ENCODE data around the gene IRAK2.
A peak's percentile ranks its signal among the peaks of the same experiment; 100 is the strongest.
"Not testable (repeated sequence)": the region's sequence is repeated elsewhere in the genome, so short reads cannot be mapped to it uniquely, and the experiment has no call there.

IRAK2 gene

DNA sequence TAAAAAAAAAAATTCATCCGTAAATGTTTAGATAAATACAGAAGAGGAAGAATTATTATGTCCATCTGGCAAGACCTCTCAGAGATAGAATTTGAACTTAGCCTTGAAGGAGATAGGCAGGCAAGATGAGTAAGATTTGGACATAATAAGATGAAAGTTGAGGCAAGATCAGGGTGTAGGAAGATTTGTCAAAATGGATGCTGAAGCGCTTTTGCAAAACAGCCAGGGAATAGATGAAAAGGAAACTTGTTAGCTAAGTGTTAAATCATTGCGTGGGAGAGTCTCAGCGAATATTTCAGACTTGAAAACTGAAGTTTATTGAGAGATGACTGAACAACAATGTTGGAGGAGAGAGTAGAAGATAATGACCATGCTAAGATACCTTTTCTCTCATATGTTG, 42.0 kb upstream of the IRAK2 start:
- Histone ChIP-seq H3K4me2 (ENCODE audit: insufficient read depth, low read length) (no peak overlapping the region), H4K20me1 (ENCODE audit: insufficient read depth, low read length) (peaks cover 14% of the 10 kb centered on the region; the same call in 1 of the 2 replicates), H3K9ac (ENCODE audit: low read depth, low read length) (no peak overlapping the region), H3K4me1 (ENCODE audit: insufficient read depth, low read length) (peaks cover 8% of the 10 kb centered on the region; the same call in 1 of the 2 replicates), H3K79me2 (ENCODE audit: insufficient read depth, low read length) (peaks cover 64% of the 10 kb centered on the region), H3K36me3 (ENCODE audit: insufficient read depth, low read length) (peaks cover 60% of the 10 kb centered on the region), H2AFZ (ENCODE audit: low read depth, low read length) (no peak overlapping the region), H3K27me3 (ENCODE audit: insufficient read depth, low read length, poor library complexity) (no peaks in the 10 kb centered on the region), H3K4me3 (ENCODE audit: low read depth in 1 of 2, low read length in 2 of 2) (no peak overlapping the region), H3K27ac (ENCODE audit: low read length) (no peak overlapping the region), H3K9me3 (ENCODE audit: insufficient read depth, low read length, severe bottlenecking) (no peaks in the 10 kb centered on the region)
- no peak for DNase-seq
- no peak for TF ChIP-seq EZH2 (IDR thresholded peaks at IDR 0.05; ENCODE audit: borderline replicate concordance, low read depth, low read length, severe bottlenecking)
- TF ChIP-seq, protein P1, sequence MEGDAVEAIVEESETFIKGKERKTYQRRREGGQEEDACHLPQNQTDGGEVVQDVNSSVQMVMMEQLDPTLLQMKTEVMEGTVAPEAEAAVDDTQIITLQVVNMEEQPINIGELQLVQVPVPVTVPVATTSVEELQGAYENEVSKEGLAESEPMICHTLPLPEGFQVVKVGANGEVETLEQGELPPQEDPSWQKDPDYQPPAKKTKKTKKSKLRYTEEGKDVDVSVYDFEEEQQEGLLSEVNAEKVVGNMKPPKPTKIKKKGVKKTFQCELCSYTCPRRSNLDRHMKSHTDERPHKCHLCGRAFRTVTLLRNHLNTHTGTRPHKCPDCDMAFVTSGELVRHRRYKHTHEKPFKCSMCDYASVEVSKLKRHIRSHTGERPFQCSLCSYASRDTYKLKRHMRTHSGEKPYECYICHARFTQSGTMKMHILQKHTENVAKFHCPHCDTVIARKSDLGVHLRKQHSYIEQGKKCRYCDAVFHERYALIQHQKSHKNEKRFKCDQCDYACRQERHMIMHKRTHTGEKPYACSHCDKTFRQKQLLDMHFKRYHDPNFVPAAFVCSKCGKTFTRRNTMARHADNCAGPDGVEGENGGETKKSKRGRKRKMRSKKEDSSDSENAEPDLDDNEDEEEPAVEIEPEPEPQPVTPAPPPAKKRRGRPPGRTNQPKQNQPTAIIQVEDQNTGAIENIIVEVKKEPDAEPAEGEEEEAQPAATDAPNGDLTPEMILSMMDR (IDR thresholded peaks at IDR 0.05; ENCODE audit: borderline replicate concordance, extremely low read depth, low read length, poor library complexity, severe bottlenecking): no peak
- no peak for ATAC-seq (ENCODE audit: insufficient read depth, low read depth)

GRCh38 chr3:10135872-10136271, 28.8 kb upstream of the IRAK2 start:
- H3K4me2 ChIP-seq (ENCODE audit: insufficient read depth, low read length); H3K79me2 ChIP-seq (ENCODE audit: insufficient read depth, low read length); H2AFZ ChIP-seq (ENCODE audit: low read depth, low read length); H3K9me3 ChIP-seq (ENCODE audit: insufficient read depth, low read length, severe bottlenecking); H3K4me1 ChIP-seq (ENCODE audit: insufficient read depth, low read length); ATAC-seq (ENCODE audit: insufficient read depth, low read depth); H3K9ac ChIP-seq (ENCODE audit: low read depth, low read length); H3K4me3 ChIP-seq (ENCODE audit: low read depth in 1 of 2, low read length in 2 of 2); H4K20me1 ChIP-seq (ENCODE audit: insufficient read depth, low read length); H3K36me3 ChIP-seq (ENCODE audit: insufficient read depth, low read length); H3K27me3 ChIP-seq (ENCODE audit: insufficient read depth, low read length, poor library complexity); H3K27ac ChIP-seq (ENCODE audit: low read length): not testable (repeated sequence)
- peak; percentile 22 for DNase-seq

DNA sequence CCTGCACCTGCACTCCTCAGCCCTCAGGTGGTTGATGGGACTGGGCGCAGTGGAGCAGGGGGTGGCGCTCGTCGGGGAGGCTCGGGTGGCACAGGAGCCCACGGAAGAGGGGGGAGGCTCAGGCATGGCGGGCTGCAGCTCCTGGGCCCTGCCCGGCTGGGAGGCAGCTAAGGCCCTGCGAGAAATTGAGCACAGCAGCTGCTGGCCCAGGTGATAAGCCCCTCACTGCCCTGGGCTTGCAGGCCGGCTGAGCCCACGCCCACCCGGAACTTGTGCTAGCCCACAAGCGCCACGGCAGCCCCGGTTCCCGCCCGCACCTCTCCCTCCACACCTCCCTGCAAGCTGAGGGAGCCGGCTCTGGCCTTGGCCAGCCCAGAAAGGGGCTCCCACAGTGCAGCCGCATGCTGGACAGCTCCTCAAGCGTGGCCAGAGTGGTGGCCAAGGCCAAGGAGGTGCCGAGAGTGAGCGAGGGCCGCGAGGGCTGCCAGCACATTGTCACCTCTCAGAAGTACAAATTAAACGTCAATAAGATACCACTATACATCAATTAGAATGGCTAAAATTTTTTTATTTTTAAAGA, 28.2 kb upstream of the IRAK2 start:
- Histone ChIP-seq H3K4me2 (ENCODE audit: insufficient read depth, low read length) (no peak overlapping the region), H3K4me1 (ENCODE audit: insufficient read depth, low read length) (peaks cover 6% of the 10 kb centered on the region), H2AFZ (ENCODE audit: low read depth, low read length) (no peak overlapping the region), H3K36me3 (ENCODE audit: insufficient read depth, low read length) (no peaks in the 10 kb centered on the region), H3K4me3 (ENCODE audit: low read depth in 1 of 2, low read length in 2 of 2) (no peak overlapping the region), H4K20me1 (ENCODE audit: insufficient read depth, low read length) (no peaks in the 10 kb centered on the region), H3K9ac (ENCODE audit: low read depth, low read length) (no peak overlapping the region), H3K27me3 (ENCODE audit: insufficient read depth, low read length, poor library complexity) (no peaks in the 10 kb centered on the region), H3K79me2 (ENCODE audit: insufficient read depth, low read length) (peaks cover 2% of the 10 kb centered on the region; the same call in 1 of the 2 replicates), H3K27ac (ENCODE audit: low read length) (no peak overlapping the region), H3K9me3 (ENCODE audit: insufficient read depth, low read length, severe bottlenecking) (no peaks in the 10 kb centered on the region)
- TF ChIP-seq, protein P1 (IDR thresholded peaks at IDR 0.05; ENCODE audit: borderline replicate concordance, extremely low read depth, low read length, poor library complexity, severe bottlenecking): no peak
- no peak for TF ChIP-seq EZH2 (IDR thresholded peaks at IDR 0.05; ENCODE audit: borderline replicate concordance, low read depth, low read length, severe bottlenecking)
- ATAC-seq (ENCODE audit: insufficient read depth, low read depth) (no peak), DNase-seq (no peak)

GRCh38 chr3:10137178-10137577, 27.5 kb upstream of the IRAK2 start:
- ATAC-seq (ENCODE audit: insufficient read depth, low read depth): no peak
- no peak overlapping the region for H3K4me2 ChIP-seq (ENCODE audit: insufficient read depth, low read length)

More at GRCh38 chr3:10137178-10137577, 27.5 kb upstream of the IRAK2 start:
- H3K27me3 ChIP-seq (ENCODE audit: insufficient read depth, low read length, poor library complexity): no peaks in the 10 kb centered on the region
- H2AFZ ChIP-seq (ENCODE audit: low read depth, low read length): no peak overlapping the region
- H3K27ac ChIP-seq (ENCODE audit: low read length): no peak overlapping the region
- peaks cover 9% of the 10 kb centered on the region for H3K79me2 ChIP-seq (ENCODE audit: insufficient read depth, low read length)
- H4K20me1 ChIP-seq (ENCODE audit: insufficient read depth, low read length): no peaks in the 10 kb centered on the region
- H3K4me3 ChIP-seq (ENCODE audit: low read depth in 1 of 2, low read length in 2 of 2): no peak overlapping the region
- peaks cover 6% of the 10 kb centered on the region for H3K4me1 ChIP-seq (ENCODE audit: insufficient read depth, low read length)
- H3K9ac ChIP-seq (ENCODE audit: low read depth, low read length): no peak overlapping the region
- no peaks in the 10 kb centered on the region for H3K36me3 ChIP-seq (ENCODE audit: insufficient read depth, low read length)
- H3K9me3 ChIP-seq (ENCODE audit: insufficient read depth, low read length, severe bottlenecking): no peaks in the 10 kb centered on the region
- TF ChIP-seq, protein P1 (IDR thresholded peaks at IDR 0.05; ENCODE audit: borderline replicate concordance, extremely low read depth, low read length, poor library complexity, severe bottlenecking): no peak
- TF ChIP-seq EZH2 (IDR thresholded peaks at IDR 0.05; ENCODE audit: borderline replicate concordance, low read depth, low read length, severe bottlenecking): no peak
- DNase-seq: no peak

All from DND-41 (cell line).